Adipocyte (in vitro differentiated cells): ENCODE results near the gene GMDS.

ENCODE experiments used
- DNase-seq: peaks from one replicate; pipeline ENCODE4 v3.0.0-alpha.2; 2015; ENCODE audit warnings: low read depth
- H3K27me3 ChIP-seq: replicated peaks from 2 replicates; pipeline ENCODE4 v1.7.0; 2013; ENCODE audit warnings: mild to moderate bottlenecking, low read length, moderate library complexity; ENCODE audit not compliant: control insufficient read depth, insufficient read depth
- H3K36me3 ChIP-seq: 2 replicates; pipeline ENCODE4 v1.7.0; 2013; ENCODE audit warnings: low read length, mild to moderate bottlenecking, moderate library complexity; ENCODE audit not compliant: control insufficient read depth, insufficient read depth, severe bottlenecking
- H3K4me1 ChIP-seq: 2 replicates; pipeline ENCODE4 v1.7.0; 2013; ENCODE audit warnings: mild to moderate bottlenecking, low read length, moderate library complexity; ENCODE audit not compliant: control insufficient read depth, insufficient read depth
- H3K4me3 ChIP-seq: 2 replicates; pipeline ENCODE4 v1.7.0; 2013; ENCODE audit warnings: mild to moderate bottlenecking, low read length, moderate library complexity
- H3K9ac ChIP-seq: 2 replicates; pipeline ENCODE4 v1.7.0; 2013; ENCODE audit warnings: mild to moderate bottlenecking, low read length, moderate library complexity
- H3K9me3 ChIP-seq: 2 replicates; pipeline ENCODE4 v1.7.0; 2013; ENCODE audit warnings: mild to moderate bottlenecking, low read length, moderate library complexity; ENCODE audit not compliant: control insufficient read depth

The GMDS gene

GRCh38 chr6:2171728-2172127 is 73.7 kb downstream of the GMDS start:
- Histone ChIP-seq H3K9me3 (no peaks in the 10 kb centered on the region), H3K4me1 (peaks cover 22% of the 10 kb centered on the region), H3K9ac (no peak overlapping the region), H3K27me3 (no peaks in the 10 kb centered on the region), H3K4me3 (no peak overlapping the region), H3K36me3 (no peaks in the 10 kb centered on the region)
- no peak for DNase-seq

DNA sequence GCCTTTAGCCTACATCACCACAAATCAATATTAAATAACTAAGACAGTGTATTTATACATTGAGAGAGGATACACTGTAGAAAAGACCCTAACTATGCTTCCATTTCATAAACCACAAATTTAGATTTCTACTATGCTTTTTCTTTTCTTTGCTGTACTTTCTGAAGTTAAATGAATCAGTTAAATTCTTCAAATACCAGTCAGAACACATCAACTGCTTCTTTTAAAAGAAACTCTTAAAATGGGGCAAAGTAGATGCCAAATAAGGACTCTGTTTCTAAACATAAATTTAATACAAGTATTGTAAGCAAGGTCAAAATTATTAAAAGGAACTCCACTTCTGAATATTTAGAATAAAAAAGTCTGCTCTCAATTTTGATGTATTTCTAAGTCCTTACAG is 76.9 kb downstream of the GMDS start:
- H3K4me1 ChIP-seq = peaks cover 39% of the 10 kb centered on the region
- H3K27me3 ChIP-seq = no peaks in the 10 kb centered on the region
- peak; percentile 39 for DNase-seq
- H3K36me3 ChIP-seq = no peaks in the 10 kb centered on the region
- no peaks in the 10 kb centered on the region for H3K9me3 ChIP-seq
- peak overlapping the region; percentile 16 for H3K4me3 ChIP-seq
- H3K9ac ChIP-seq = peak overlapping the region; percentile 42

DNA sequence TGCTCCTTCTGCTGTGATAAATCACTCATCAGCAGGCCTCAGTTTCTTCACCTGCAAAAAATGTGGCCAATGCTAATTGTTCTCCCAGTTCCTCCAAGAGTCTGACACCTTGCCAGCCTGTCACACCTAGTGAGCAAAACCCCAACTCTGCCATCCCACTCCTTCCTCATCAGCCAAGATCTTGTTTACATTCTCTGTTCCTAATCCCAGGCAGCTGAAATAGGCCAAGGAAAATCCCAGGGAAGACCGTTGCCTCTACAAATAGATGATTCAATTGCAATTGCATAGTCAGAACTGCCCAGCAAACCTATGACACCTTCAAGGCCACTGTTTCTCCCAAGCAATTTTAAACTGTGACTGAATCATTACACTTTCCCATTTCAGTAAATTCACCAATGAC is 78.7 kb downstream of the GMDS start:
- peaks cover 46% of the 10 kb centered on the region for H3K4me1 ChIP-seq
- no peaks in the 10 kb centered on the region for H3K27me3 ChIP-seq
- no peak overlapping the region for H3K4me3 ChIP-seq
- no peak overlapping the region for H3K9ac ChIP-seq
- DNase-seq = no peak
- no peaks in the 10 kb centered on the region for H3K36me3 ChIP-seq
- no peaks in the 10 kb centered on the region for H3K9me3 ChIP-seq

- H3K9me3 ChIP-seq = no peaks in the 10 kb centered on the region
- DNase-seq = no peak
- no peaks in the 10 kb centered on the region for H3K27me3 ChIP-seq
- H3K9ac ChIP-seq = no peak overlapping the region
- H3K4me1 ChIP-seq = peaks cover 50% of the 10 kb centered on the region
- H3K36me3 ChIP-seq = no peaks in the 10 kb centered on the region
- H3K4me3 ChIP-seq = no peak overlapping the region
These were observed 80.1 kb downstream of the GMDS start for GRCh38 chr6:2165286-2165685.

GRCh38 chr6:2164481-2164880 is 80.9 kb downstream of the GMDS start:
- H3K9me3 ChIP-seq = no peaks in the 10 kb centered on the region
- no peak for DNase-seq
- no peak overlapping the region for H3K4me3 ChIP-seq
- peaks cover 50% of the 10 kb centered on the region for H3K4me1 ChIP-seq
- H3K36me3 ChIP-seq = no peaks in the 10 kb centered on the region
- no peak overlapping the region for H3K9ac ChIP-seq
- no peaks in the 10 kb centered on the region for H3K27me3 ChIP-seq

DNA sequence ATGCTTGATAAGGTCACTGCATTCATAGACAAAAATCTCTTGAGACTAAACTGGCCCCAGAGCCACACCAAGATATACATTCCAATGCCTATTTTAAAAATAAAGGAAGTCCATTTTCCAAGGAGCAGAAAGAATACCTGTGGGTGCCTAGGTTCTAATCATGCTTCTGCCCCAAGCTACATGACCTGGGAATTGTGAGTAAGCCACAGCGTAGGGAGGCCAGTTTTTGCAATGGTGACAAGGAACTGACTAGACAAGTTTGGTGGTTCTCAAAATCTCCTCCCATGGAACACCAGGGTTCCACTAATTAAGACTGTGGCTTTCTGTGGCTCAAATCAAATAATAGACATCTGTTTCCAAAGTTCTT is 83.3 kb downstream of the GMDS start:
- Histone ChIP-seq H3K9me3 (no peaks in the 10 kb centered on the region), H3K9ac (no peak overlapping the region), H3K27me3 (no peaks in the 10 kb centered on the region), H3K4me1 (peaks cover 50% of the 10 kb centered on the region), H3K4me3 (no peak overlapping the region), H3K36me3 (no peaks in the 10 kb centered on the region)
- DNase-seq = no peak

GRCh38 chr6:2158596-2159271 is 86.7 kb downstream of the GMDS start:
- peak; percentile 38 for DNase-seq
- Histone ChIP-seq H3K36me3 (no peaks in the 10 kb centered on the region), H3K4me3 (no peak overlapping the region), H3K4me1 (peaks cover 36% of the 10 kb centered on the region), H3K9me3 (no peaks in the 10 kb centered on the region), H3K27me3 (no peaks in the 10 kb centered on the region), H3K9ac (no peak overlapping the region)

GRCh38 chr6:2157441-2158127 is 87.8 kb downstream of the GMDS start:
- DNase-seq = peak; percentile 92
- Histone ChIP-seq H3K9me3 (no peaks in the 10 kb centered on the region), H3K36me3 (no peaks in the 10 kb centered on the region), H3K27me3 (no peaks in the 10 kb centered on the region), H3K4me3 (peak overlapping the region; percentile 42), H3K9ac (peak overlapping the region; percentile 4), H3K4me1 (peaks cover 36% of the 10 kb centered on the region)

GRCh38 chr6:2155206-2155605 is 90.2 kb downstream of the GMDS start:
- H3K9ac ChIP-seq = no peak overlapping the region
- H3K4me1 ChIP-seq = peaks cover 25% of the 10 kb centered on the region
- no peaks in the 10 kb centered on the region for H3K9me3 ChIP-seq
- DNase-seq = no peak
- H3K4me3 ChIP-seq = no peak overlapping the region
- H3K27me3 ChIP-seq = no peaks in the 10 kb centered on the region
- no peaks in the 10 kb centered on the region for H3K36me3 ChIP-seq

- Histone ChIP-seq H3K9ac (no peak overlapping the region), H3K27me3 (no peaks in the 10 kb centered on the region), H3K9me3 (no peaks in the 10 kb centered on the region), H3K4me3 (no peak overlapping the region), H3K4me1 (peaks cover 11% of the 10 kb centered on the region), H3K36me3 (no peaks in the 10 kb centered on the region)
- no peak for DNase-seq
These were observed 95.9 kb downstream of the GMDS start for GRCh38 chr6:2149361-2150006.

DNA sequence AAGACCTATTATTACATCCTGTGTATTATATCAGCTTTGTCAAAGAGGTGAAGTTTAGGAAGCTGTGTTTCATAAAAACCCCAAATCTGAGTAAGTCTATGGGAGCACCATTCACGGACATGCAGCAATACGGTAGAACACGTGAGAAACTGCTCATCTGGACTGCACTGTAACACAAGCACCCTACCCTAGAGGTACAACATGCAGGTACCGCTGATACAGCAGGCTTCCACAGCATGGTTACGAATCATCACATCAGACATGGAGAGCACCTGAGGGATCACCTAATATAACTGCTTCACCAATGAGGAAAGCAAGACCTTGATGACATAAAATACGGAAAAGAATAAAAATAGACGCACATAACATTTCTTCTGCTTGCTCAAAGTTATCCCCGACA is 96.7 kb downstream of the GMDS start:
- peaks cover 11% of the 10 kb centered on the region for H3K4me1 ChIP-seq
- H3K27me3 ChIP-seq = no peaks in the 10 kb centered on the region
- H3K9me3 ChIP-seq = no peaks in the 10 kb centered on the region

More for the DNA sequence above, 96.7 kb downstream of the GMDS start:
- H3K9ac ChIP-seq = no peak overlapping the region
- no peaks in the 10 kb centered on the region for H3K36me3 ChIP-seq
- no peak overlapping the region for H3K4me3 ChIP-seq
- no peak for DNase-seq
